ENCODE data around the gene KCNRG. TPM values are rescaled to one million over a fixed set of nuclear protein-coding genes. Genes with fewer than 3 reads are reported as not detected.

Gene KCNRG
- total RNA-seq, 1 donor from 2014 or later, result not detected

DNA sequence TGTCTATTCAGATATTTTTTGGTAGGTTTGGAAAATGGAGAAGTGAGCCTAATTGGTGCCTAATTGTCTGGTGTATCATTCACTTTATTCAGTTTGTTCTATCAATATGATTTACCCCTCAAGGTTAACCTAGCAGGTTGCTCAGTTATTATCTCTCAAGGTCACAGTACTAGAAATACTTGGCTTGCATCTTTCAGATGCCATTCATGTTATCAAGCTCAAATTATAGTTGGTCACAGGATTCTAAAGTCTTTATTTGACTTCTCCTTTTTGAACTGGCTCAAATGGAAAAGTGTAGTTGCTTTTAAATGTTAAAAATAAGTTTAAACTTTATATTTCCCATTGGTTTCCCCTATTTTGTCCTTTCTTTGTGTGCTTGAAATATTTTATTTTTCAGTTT is 2.6 kb downstream of the KCNRG start:
- H3K4me1 ChIP-seq, result peaks cover 8% of the 10 kb centered on the region
- H3K9me3 ChIP-seq, result no peaks in the 10 kb centered on the region
- TF ChIP-seq POLR2A (IDR thresholded peaks at IDR 0.05) (no peak), POLR2AphosphoS5 (IDR thresholded peaks at IDR 0.05; ENCODE audit: insufficient read depth in 1 of 2, low read depth in 1 of 2) (no peak)
- TF ChIP-seq, protein P1, sequence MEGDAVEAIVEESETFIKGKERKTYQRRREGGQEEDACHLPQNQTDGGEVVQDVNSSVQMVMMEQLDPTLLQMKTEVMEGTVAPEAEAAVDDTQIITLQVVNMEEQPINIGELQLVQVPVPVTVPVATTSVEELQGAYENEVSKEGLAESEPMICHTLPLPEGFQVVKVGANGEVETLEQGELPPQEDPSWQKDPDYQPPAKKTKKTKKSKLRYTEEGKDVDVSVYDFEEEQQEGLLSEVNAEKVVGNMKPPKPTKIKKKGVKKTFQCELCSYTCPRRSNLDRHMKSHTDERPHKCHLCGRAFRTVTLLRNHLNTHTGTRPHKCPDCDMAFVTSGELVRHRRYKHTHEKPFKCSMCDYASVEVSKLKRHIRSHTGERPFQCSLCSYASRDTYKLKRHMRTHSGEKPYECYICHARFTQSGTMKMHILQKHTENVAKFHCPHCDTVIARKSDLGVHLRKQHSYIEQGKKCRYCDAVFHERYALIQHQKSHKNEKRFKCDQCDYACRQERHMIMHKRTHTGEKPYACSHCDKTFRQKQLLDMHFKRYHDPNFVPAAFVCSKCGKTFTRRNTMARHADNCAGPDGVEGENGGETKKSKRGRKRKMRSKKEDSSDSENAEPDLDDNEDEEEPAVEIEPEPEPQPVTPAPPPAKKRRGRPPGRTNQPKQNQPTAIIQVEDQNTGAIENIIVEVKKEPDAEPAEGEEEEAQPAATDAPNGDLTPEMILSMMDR (IDR thresholded peaks at IDR 0.05), result no peak
- H3K36me3 ChIP-seq, result no peaks in the 10 kb centered on the region
- H3K27me3 ChIP-seq, result no peaks in the 10 kb centered on the region
- no peak overlapping the region for H3K27ac ChIP-seq
- H3K4me3 ChIP-seq, result no peak overlapping the region
- DNase-seq (ENCODE audit: extremely low spot score in 2 of 2), result no peak
- intact Hi-C loops (cut with DNase I), result no loop called here

DNA sequence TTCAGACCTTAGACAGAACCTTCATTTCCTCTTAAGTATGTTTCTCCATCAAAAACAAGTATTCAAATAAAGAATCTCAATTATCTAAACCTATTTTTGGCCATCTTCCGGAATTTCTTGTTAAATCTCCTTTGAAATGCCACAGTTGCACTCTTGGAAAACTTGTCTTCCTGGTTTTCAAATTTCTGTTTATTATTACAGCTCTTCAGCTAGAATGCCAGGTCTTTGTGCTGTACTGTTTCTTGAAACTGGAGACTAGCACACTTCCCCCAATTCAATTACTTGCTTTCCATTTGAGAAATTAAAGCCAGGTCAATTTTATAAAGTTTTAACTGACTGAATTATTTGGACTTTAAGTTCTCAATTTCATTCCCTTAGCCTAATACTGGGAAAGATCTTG is 10.2 kb downstream of the KCNRG start:
- intact Hi-C loops (cut with DNase I), result no loop called here
- Histone ChIP-seq H3K27ac (no peak overlapping the region), H3K36me3 (peaks cover 0 to 8% of the 10 kb centered on the region in 2 donors), H3K27me3 (no peaks in the 10 kb centered on the region), H3K4me1 (no peaks in the 10 kb centered on the region), H3K9me3 (no peaks in the 10 kb centered on the region), H3K4me3 (no peak overlapping the region)
- TF ChIP-seq, protein P1 (IDR thresholded peaks at IDR 0.05), result no peak
- no peak for TF ChIP-seq POLR2AphosphoS5 (IDR thresholded peaks at IDR 0.05; ENCODE audit: insufficient read depth in 1 of 2, low read depth in 1 of 2)
- TF ChIP-seq POLR2A (IDR thresholded peaks at IDR 0.05), result no peak
- no peak for DNase-seq (ENCODE audit: extremely low spot score in 2 of 2)

DNA sequence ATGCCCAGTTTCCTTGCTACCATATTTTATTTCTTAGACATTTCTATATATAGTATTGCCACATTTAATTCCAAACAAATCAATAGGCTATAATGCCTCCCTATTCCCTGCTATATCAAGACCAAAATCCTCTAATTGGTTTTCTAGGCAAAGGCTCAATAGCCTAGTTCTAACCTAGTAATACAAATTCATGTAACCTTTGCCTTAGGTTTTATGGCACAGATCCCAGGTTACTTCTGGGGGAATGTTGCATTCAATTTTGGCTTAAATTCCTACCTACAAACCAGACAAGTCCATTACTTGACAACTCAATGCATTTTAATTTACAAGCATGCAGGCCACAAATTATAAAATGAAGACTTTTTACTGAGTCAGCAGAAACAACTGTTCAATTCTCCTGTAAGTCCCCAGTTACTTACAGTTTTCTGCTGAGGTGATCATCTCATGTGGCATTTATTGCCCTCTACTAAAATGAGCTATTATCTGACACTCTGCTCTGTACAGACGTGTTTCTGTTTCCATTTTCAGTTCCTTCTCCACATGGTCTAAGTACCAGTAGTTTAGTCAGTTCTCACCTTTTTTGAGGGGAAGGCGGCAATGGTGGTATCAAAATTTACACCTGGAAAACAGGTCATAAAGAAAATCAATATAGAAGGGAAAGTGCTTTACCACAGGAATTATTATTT is 11.7 kb downstream of the KCNRG start:
- intact Hi-C loops (cut with DNase I), result no loop called here
- H3K4me1 ChIP-seq, result no peaks in the 10 kb centered on the region
- no peaks in the 10 kb centered on the region for H3K9me3 ChIP-seq
- H3K4me3 ChIP-seq, result no peak overlapping the region
- TF ChIP-seq, protein P1 (IDR thresholded peaks at IDR 0.05), result no peak
- TF ChIP-seq POLR2A (IDR thresholded peaks at IDR 0.05), result no peak
- no peak for TF ChIP-seq POLR2AphosphoS5 (IDR thresholded peaks at IDR 0.05; ENCODE audit: insufficient read depth in 1 of 2, low read depth in 1 of 2)
- H3K27ac ChIP-seq, result no peak overlapping the region
- H3K36me3 ChIP-seq, result peaks cover 0 to 8% of the 10 kb centered on the region in 2 donors
- H3K27me3 ChIP-seq, result no peaks in the 10 kb centered on the region
- no peak for DNase-seq (ENCODE audit: extremely low spot score in 2 of 2)

DNA sequence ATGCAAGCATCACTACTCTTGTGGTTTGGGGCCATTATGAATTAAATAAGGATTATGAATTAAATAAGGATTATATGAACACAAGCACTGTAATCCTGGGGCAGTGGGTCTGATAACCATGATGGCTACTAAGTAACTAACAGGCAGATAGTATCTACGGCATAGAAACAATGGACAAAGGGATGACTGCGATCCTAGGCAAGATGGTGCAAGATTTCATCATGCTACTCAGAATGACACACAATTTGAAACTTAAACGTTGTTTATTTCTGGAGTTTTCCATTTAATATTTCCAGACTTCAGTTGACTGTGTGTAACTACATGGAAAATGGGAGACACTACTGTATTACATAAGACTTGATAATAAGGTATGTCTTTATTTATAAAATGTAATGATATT is 15.1 kb downstream of the KCNRG start:
- no peaks in the 10 kb centered on the region for H3K27me3 ChIP-seq
- no peak overlapping the region for H3K27ac ChIP-seq
- intact Hi-C loops (cut with DNase I), result no loop called here
- no peak for DNase-seq (ENCODE audit: extremely low spot score in 2 of 2)
- H3K9me3 ChIP-seq, result no peaks in the 10 kb centered on the region
- H3K4me3 ChIP-seq, result no peak overlapping the region
- H3K36me3 ChIP-seq, result no peaks in the 10 kb centered on the region
- H3K4me1 ChIP-seq, result no peaks in the 10 kb centered on the region
- TF ChIP-seq, protein P1 (IDR thresholded peaks at IDR 0.05), result no peak
- TF ChIP-seq POLR2A (IDR thresholded peaks at IDR 0.05) (no peak), POLR2AphosphoS5 (IDR thresholded peaks at IDR 0.05; ENCODE audit: insufficient read depth in 1 of 2, low read depth in 1 of 2) (no peak)

DNA sequence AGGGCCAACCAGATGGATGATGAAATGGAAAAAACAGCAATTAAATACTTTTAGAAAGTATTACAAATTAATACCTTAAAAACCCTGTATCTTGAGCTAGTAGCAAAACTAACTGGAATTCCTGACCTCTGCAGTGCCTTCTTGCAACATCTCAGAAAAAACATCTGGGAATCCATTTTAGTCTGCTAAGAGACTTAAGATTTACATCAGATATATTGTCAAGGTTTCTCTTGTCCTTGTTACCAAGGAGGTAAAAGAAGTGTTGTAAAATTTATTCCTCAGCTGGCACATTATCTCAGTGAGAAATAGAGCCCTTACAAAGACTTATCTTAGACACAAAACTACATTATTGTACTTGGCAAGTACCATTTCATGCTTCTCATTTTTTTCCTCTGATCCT is 18.5 kb downstream of the KCNRG start:
- no peaks in the 10 kb centered on the region for H3K27me3 ChIP-seq
- TF ChIP-seq POLR2AphosphoS5 (IDR thresholded peaks at IDR 0.05; ENCODE audit: insufficient read depth in 1 of 2, low read depth in 1 of 2) (no peak), POLR2A (IDR thresholded peaks at IDR 0.05) (no peak)
- TF ChIP-seq, protein P1 (IDR thresholded peaks at IDR 0.05), result no peak
- intact Hi-C loops (cut with DNase I), result no loop called here

More for the DNA sequence above, 18.5 kb downstream of the KCNRG start:
- H3K27ac ChIP-seq, result no peak overlapping the region
- no peak for DNase-seq (ENCODE audit: extremely low spot score in 2 of 2)
- no peaks in the 10 kb centered on the region for H3K4me1 ChIP-seq
- no peaks in the 10 kb centered on the region for H3K9me3 ChIP-seq
- no peak overlapping the region for H3K4me3 ChIP-seq
- no peaks in the 10 kb centered on the region for H3K36me3 ChIP-seq
